Lower lobe of right lung (tissue), 2 donors: Measurements from ENCODE around the gene MAPKAP1. TPM values are rescaled to one million over a fixed set of nuclear protein-coding genes. Genes with fewer than 3 reads are reported as not detected.

ENCODE experiments used
- ATAC-seq, 2 donors: fragments of 200-7000 bp; cut with Tn5 transposase; one replicate each; pipeline ENCODE4 v1.9.1; 2020 to 2022; ENCODE audit warnings: mild to moderate bottlenecking in 2 of 2, moderate library complexity in 2 of 2
- DNase-seq: peaks from one replicate; pipeline ENCODE4 v3.0.0-alpha.2; 2020
- H3K27ac ChIP-seq: fragments of 200-600 bp; one replicate; pipeline ENCODE4 v1.8.0; 2022
- H3K27me3 ChIP-seq: fragments of 200-600 bp; one replicate; pipeline ENCODE4 v1.8.0; 2022; ENCODE audit warnings: low read depth
- H3K36me3 ChIP-seq: fragments of 200-600 bp; one replicate; pipeline ENCODE4 v1.8.0; 2022; ENCODE audit warnings: mild to moderate bottlenecking
- H3K4me1 ChIP-seq: fragments of 200-600 bp; one replicate; pipeline ENCODE4 v1.8.0; 2022
- H3K4me3 ChIP-seq: fragments of 200-600 bp; one replicate; pipeline ENCODE4 v1.8.0; 2022; ENCODE audit warnings: mild to moderate bottlenecking
- H3K9me3 ChIP-seq: fragments of 200-600 bp; one replicate; pipeline ENCODE4 v1.8.0; 2022
- intact Hi-C: fragments of 100-400 bp; cut with DNase I; formaldehyde crosslinking; loops from one replicate; pipeline ENCODE4 v1.11.0; 2022
- total RNA-seq: library from RNA; stranded (reverse); fragmentation: NEBNext Ultra II Directional; extraction: Animal tissue kit (Norgen Biotek cat#: 25700); gene quantifications from one replicate; pipeline ENCODE4 v1.2.1, GENCODE V29; 2021
- TF ChIP-seq, protein P1 (sequence below): fragments of 200-600 bp; IDR thresholded peaks from one replicate; pipeline ENCODE4 v1.8.0; 2022; ENCODE audit warnings: antibody characterized with exemption, mild to moderate bottlenecking
- donor health status: DM: no; HTN: yes; CAD: no; lungs with severe emphysema.

Gene MAPKAP1
- total RNA-seq, 1 donor from 2014 or later = 71.5 TPM

DNA sequence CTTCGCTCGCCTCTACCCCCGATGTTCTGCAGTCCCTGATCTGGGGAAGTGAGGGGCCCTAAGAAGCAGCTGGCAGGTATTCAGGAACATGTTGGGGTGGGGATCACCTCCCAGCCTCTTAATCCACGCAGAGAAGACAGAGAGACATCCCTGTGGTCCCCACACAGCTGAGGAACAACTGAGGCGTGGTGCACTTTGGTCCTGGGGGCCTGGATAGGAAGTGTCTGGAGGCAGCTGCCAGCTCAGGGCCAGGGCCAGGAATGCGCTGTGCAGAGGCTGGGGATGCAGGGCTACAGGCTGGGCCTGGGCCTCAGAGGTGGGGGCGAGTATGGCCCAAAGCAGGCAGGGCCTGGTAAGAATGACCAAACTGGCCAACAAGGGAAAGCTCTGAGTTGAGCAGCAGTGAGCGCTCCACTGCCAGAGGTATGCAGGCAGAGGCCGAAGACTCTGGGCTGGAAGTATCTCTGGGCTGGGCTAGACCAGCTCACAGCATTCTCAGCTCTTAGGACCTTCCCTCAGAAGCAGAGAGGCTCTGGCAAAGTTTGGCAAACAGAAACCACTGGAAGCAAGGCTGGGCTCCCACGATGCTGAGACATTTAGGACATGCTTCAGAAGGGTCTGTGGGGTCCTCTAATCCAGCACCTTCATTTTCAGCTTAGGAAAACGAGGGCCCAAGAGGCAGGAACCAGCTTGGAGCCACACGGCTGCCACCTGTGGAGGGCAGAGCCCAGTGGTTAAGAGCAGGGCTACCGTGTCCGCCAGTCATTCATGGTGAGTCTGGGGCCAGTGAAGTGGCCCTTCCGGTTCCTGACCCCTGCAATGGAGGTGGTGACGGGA is 271.0 kb downstream of the MAPKAP1 start:
- no peak for ATAC-seq
- TF ChIP-seq, protein P1, sequence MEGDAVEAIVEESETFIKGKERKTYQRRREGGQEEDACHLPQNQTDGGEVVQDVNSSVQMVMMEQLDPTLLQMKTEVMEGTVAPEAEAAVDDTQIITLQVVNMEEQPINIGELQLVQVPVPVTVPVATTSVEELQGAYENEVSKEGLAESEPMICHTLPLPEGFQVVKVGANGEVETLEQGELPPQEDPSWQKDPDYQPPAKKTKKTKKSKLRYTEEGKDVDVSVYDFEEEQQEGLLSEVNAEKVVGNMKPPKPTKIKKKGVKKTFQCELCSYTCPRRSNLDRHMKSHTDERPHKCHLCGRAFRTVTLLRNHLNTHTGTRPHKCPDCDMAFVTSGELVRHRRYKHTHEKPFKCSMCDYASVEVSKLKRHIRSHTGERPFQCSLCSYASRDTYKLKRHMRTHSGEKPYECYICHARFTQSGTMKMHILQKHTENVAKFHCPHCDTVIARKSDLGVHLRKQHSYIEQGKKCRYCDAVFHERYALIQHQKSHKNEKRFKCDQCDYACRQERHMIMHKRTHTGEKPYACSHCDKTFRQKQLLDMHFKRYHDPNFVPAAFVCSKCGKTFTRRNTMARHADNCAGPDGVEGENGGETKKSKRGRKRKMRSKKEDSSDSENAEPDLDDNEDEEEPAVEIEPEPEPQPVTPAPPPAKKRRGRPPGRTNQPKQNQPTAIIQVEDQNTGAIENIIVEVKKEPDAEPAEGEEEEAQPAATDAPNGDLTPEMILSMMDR = no peak
- Histone ChIP-seq H3K4me1 (no peaks in the 10 kb centered on the region), H3K27ac (no peak overlapping the region), H3K27me3 (no peaks in the 10 kb centered on the region), H3K4me3 (no peak overlapping the region), H3K36me3 (peaks cover 33% of the 10 kb centered on the region), H3K9me3 (no peaks in the 10 kb centered on the region)
- no peak for DNase-seq
- intact Hi-C loops = no loop called here

DNA sequence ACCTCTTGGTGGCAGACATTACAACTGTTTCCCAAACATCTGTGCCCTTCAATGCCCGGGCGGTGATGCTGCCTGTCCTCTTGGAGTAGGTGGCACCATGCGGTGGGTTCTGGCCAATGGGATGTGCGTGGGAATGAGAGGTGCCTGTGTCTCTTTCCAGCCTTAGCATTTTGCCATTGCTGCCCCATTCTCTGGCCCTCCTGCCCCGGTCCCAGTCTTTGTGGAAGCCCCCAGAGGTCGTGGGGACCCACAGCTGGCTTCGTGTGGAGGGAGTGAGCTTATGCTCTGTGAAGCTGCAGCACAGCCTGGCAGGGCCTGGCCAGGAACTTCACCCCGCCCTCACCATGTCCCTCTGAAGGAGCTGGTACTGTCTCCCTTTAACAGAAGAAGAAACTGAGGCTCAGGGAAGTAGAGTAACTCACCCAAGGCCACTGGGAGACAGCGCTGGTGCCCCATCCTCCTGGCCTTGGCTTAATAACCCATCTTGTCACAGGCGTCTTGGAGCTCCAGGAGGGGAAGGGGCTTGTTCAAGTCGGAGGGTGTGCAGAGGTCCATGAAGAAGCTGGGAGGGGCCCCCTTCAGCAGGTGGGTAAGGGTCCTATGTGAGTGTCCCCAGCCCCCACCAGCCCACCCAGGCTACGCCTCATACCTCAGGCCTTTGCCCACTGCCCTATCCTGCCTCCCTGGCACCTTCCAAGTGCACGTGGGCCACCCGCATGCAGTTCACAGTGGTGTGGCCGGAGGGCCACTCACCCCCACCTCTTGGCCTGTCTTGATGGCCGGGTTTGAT is 271.8 kb downstream of the MAPKAP1 start:
- Histone ChIP-seq H3K4me1 (no peaks in the 10 kb centered on the region), H3K36me3 (peaks cover 26% of the 10 kb centered on the region), H3K9me3 (no peaks in the 10 kb centered on the region), H3K27ac (no peak overlapping the region), H3K4me3 (no peak overlapping the region), H3K27me3 (no peaks in the 10 kb centered on the region)
- intact Hi-C loops = no loop called here
- ATAC-seq = no peak
- TF ChIP-seq, protein P1 = no peak
- DNase-seq = no peak

DNA sequence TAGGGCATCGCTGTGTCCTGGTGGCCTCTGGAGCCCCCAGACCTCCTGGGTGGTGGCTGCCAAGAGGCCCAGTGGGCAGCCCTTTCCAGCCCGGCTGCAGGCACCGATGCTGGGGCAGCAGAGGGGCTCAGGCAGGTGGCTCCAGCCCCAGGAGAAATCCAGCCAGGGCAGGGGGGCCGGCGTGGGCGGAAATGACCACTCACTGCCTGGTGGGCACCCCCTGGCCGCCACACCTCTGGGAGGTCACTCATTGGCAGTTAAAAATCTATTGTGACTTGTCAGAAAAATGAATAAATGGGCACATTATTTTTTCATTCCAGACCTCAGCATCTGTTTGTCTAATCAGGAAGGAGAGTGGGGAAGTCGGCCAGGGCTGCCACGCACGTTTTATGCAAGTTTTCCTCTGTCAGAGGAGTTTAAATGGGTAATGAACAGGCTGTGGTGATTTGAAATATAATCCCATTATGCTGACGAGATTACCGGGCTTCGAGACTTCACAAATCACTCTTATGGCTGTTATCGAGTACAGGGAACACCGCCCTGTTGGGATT is 273.5 kb downstream of the MAPKAP1 start:
- no peaks in the 10 kb centered on the region for H3K9me3 ChIP-seq
- TF ChIP-seq, protein P1 = no peak
- H3K36me3 ChIP-seq = peaks cover 10% of the 10 kb centered on the region
- no peak overlapping the region for H3K27ac ChIP-seq
- H3K4me3 ChIP-seq = no peak overlapping the region
- no peak for DNase-seq
- ATAC-seq = no peak
- no peaks in the 10 kb centered on the region for H3K4me1 ChIP-seq
- intact Hi-C loops = no loop called here
- no peaks in the 10 kb centered on the region for H3K27me3 ChIP-seq

DNA sequence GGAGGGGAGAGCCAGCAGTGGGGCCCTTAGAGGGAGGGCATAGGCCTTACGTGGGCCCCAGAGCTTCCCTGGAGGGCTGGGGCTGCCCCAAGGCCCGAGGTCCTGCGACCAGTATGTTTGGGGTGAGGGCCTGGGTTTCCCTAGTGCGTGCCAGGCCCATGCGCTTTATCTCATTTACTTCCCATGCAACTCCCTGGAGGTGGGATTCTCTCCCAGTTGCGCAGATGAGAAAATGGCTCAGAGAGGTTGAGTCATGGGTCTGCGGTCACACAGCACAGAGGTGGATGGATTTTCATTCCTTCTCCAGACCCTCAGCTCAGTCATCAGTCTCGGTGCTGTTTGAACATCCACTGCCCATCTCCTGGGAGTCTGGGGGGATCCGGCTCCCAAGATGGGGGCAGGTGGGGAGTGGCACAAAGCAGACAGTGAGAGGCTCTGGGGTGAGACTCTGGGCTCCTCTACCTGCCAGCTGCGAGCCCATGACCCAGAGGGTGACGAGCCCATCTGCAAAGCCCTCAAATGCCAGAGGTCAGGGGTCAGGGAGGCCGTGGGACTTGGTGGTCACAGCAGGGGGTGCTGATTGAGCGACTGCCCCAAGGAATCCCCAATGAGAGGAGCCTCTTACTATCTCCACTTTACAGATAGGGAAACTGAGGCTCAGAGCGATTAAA is 274.2 kb downstream of the MAPKAP1 start:
- H3K9me3 ChIP-seq = no peaks in the 10 kb centered on the region

More for the DNA sequence above, 274.2 kb downstream of the MAPKAP1 start:
- DNase-seq = no peak
- no peak for ATAC-seq
- TF ChIP-seq, protein P1 = no peak
- Histone ChIP-seq H3K27me3 (no peaks in the 10 kb centered on the region), H3K36me3 (peaks cover 3% of the 10 kb centered on the region), H3K27ac (no peak overlapping the region), H3K4me1 (no peaks in the 10 kb centered on the region), H3K4me3 (no peak overlapping the region)
- intact Hi-C loops = no loop called here
